KMS-11 (cell line): ENCODE results near the gene ASCL2.

Experiments
- H2AFZ ChIP-seq: fragments of 200-600 bp; sonication (generic); 2 replicates; pipeline ENCODE4 v1.6.1; 2016; ENCODE audit warnings: antibody characterized with exemption, mixed run types, low read depth
- H3K27ac ChIP-seq: fragments of 200-600 bp; sonication (generic); 2 replicates; pipeline ENCODE4 v1.6.1; 2016; ENCODE audit warnings: mild to moderate bottlenecking, mixed run types
- H3K27me3 ChIP-seq: fragments of 200-600 bp; sonication (generic); 2 replicates; pipeline ENCODE4 v1.6.1; 2017; ENCODE audit warnings: mild to moderate bottlenecking, low read depth, mixed run types, moderate library complexity; ENCODE audit not compliant: insufficient read depth
- H3K36me3 ChIP-seq: fragments of 200-600 bp; sonication (generic); 2 replicates; pipeline ENCODE4 v1.6.1; 2017; ENCODE audit warnings: mild to moderate bottlenecking, mixed run types; ENCODE audit not compliant: insufficient read depth
- H3K4me1 ChIP-seq: fragments of 200-600 bp; sonication (generic); 2 replicates; pipeline ENCODE4 v1.6.1; 2016; ENCODE audit warnings: mild to moderate bottlenecking, low read depth, mixed run types; ENCODE audit not compliant: poor library complexity, severe bottlenecking
- H3K4me2 ChIP-seq: fragments of 200-600 bp; sonication (generic); 2 replicates; pipeline ENCODE4 v1.7.0; 2016; ENCODE audit warnings: mild to moderate bottlenecking, mixed run types
- H3K4me3 ChIP-seq: fragments of 200-600 bp; sonication (generic); IDR thresholded peaks from 2 replicates; pipeline ENCODE4 v1.6.1; 2017; ENCODE audit warnings: low read depth, low read length, mixed read lengths; ENCODE audit not compliant: insufficient read depth
- H3K79me2 ChIP-seq: fragments of 200-600 bp; sonication (generic); 2 replicates; pipeline ENCODE4 v1.6.1; 2016; ENCODE audit warnings: low read depth, mixed run types; ENCODE audit not compliant: insufficient read depth
- H3K9ac ChIP-seq: fragments of 200-600 bp; sonication (generic); 2 replicates; pipeline ENCODE4 v1.6.1; 2016; ENCODE audit warnings: mild to moderate bottlenecking, mixed run types
- H4K20me1 ChIP-seq: fragments of 200-600 bp; sonication (generic); 2 replicates; pipeline ENCODE4 v1.6.1; 2016; ENCODE audit warnings: mild to moderate bottlenecking, mixed run types; ENCODE audit not compliant: insufficient read depth
- CTCF ChIP-seq: fragments of 200-600 bp; sonication (generic); conservative IDR thresholded peaks from 2 replicates; pipeline ENCODE4 v1.6.1; 2017; ENCODE audit warnings: low read depth, mild to moderate bottlenecking, antibody characterized with exemption, low read length, moderate library complexity, mixed read lengths

The ASCL2 gene

GRCh38 chr11:2270322-2271076, at the start of gene ASCL2:
Gene ASCL2 (minus strand): TSS chr11:2270588. CDS start chr11:2270332, 256 bp downstream.
- Histone ChIP-seq H3K9ac (no peak within 1 kb of the TSS), H3K4me2 (no peak within 1 kb of the TSS), H2AFZ (no peak within 1 kb of the TSS), H3K79me2 (no peaks in the 10 kb centered on the region), H3K4me1 (no peaks in the 10 kb centered on the region), H4K20me1 (no peaks in the 10 kb centered on the region), H3K27ac (no peak within 1 kb of the TSS), H3K4me3 (no peak within 1 kb of the TSS), H3K27me3 (peaks cover 39% of the 10 kb centered on the region), H3K36me3 (no peaks in the 10 kb centered on the region)
- TF ChIP-seq CTCF: no peak

- Histone ChIP-seq H4K20me1 (no peaks in the 10 kb centered on the region), H3K4me1 (no peaks in the 10 kb centered on the region), H3K36me3 (no peaks in the 10 kb centered on the region), H3K4me2 (no peak overlapping the region), H3K9ac (no peak overlapping the region), H3K27me3 (peaks cover 64% of the 10 kb centered on the region), H3K4me3 (no peak overlapping the region), H3K79me2 (no peaks in the 10 kb centered on the region), H3K27ac (no peak overlapping the region), H2AFZ (no peak overlapping the region)
- no peak for TF ChIP-seq CTCF
Observed at GRCh38 chr11:2319791-2320472, 49.5 kb upstream of the ASCL2 start.

- H3K79me2 ChIP-seq: no peaks in the 10 kb centered on the region
- no peak overlapping the region for H3K4me2 ChIP-seq
- no peaks in the 10 kb centered on the region for H3K36me3 ChIP-seq
- no peaks in the 10 kb centered on the region for H4K20me1 ChIP-seq
- H2AFZ ChIP-seq: no peak overlapping the region
- no peak overlapping the region for H3K4me3 ChIP-seq
- H3K27ac ChIP-seq: no peak overlapping the region
- peaks cover 57% of the 10 kb centered on the region for H3K27me3 ChIP-seq
- TF ChIP-seq CTCF: no peak
- H3K4me1 ChIP-seq: no peaks in the 10 kb centered on the region
- no peak overlapping the region for H3K9ac ChIP-seq
Observed at GRCh38 chr11:2318707-2319106, 48.3 kb upstream of the ASCL2 start.

- Histone ChIP-seq H3K36me3 (no peaks in the 10 kb centered on the region), H3K4me2 (no peak overlapping the region), H3K4me1 (no peaks in the 10 kb centered on the region), H3K9ac (no peak overlapping the region), H2AFZ (no peak overlapping the region), H3K4me3 (no peak overlapping the region), H4K20me1 (no peaks in the 10 kb centered on the region), H3K79me2 (no peaks in the 10 kb centered on the region), H3K27me3 (peaks cover 54% of the 10 kb centered on the region), H3K27ac (no peak overlapping the region)
- no peak for TF ChIP-seq CTCF
Observed at GRCh38 chr11:2318123-2318522, 47.7 kb upstream of the ASCL2 start.
